Activated naive CD8-positive, alpha-beta T cell (primary cell): ENCODE data around the gene KNG1.

Experiments
- H3K27ac Mint-ChIP-seq: one replicate; pipeline ENCODE4 v1.8.0; 2021; ENCODE audit warnings: mixed read lengths
- H3K27me3 Mint-ChIP-seq: one replicate; pipeline ENCODE4 v1.8.0; 2021; ENCODE audit warnings: mixed read lengths
- H3K36me3 Mint-ChIP-seq: one replicate; pipeline ENCODE4 v1.8.0; 2021; ENCODE audit warnings: mixed read lengths
- H3K4me1 Mint-ChIP-seq: one replicate; pipeline ENCODE4 v1.8.0; 2021; ENCODE audit warnings: low read depth, mixed read lengths
- H3K4me3 Mint-ChIP-seq: one replicate; pipeline ENCODE4 v1.8.0; 2021; ENCODE audit warnings: mild to moderate bottlenecking, mixed read lengths
- H3K9me3 Mint-ChIP-seq: one replicate; pipeline ENCODE4 v1.8.0; 2021; ENCODE audit warnings: low read depth, mixed read lengths

Gene KNG1

DNA sequence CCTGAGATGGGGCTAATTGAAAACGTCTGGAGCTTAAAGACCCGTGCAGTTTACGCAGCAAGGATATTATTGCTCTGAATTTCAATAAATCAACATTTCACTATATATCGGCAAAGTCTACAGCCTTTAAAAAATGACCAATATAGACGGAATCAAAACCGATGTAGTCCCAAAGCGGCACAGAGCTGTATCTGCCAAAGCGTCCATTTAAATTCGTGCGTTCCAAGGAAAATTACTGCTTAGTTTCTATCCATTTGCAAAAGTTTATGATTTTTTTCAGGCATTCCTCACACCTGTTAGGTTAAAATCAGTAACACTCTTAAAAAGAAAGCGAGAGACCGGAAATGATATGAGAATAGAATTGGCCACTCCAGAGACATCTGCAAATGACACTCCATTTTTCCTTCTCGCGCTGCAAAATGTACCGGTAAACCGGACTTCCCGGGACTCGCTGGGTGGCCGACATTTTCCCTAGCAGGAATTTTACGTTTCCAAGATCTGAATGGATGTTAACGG is 65.4 kb downstream of the KNG1 start:
- H3K4me1 Mint-ChIP-seq: peaks cover 22% of the 10 kb centered on the region
- H3K36me3 Mint-ChIP-seq: peaks cover 35% of the 10 kb centered on the region
- H3K27ac Mint-ChIP-seq: peak overlapping the region; percentile 100
- H3K27me3 Mint-ChIP-seq: no peaks in the 10 kb centered on the region
- no peaks in the 10 kb centered on the region for H3K9me3 Mint-ChIP-seq
- H3K4me3 Mint-ChIP-seq: peak overlapping the region; percentile 99

GRCh38 chr3:186783058-186783730 is 66.0 kb downstream of the KNG1 start, which contains the start of gene EIF4A2:
TSS of gene EIF4A2 (plus strand) at chr3:186783577. CDS start at chr3:186783611, 34 bp downstream.
- peaks cover 41% of the 10 kb centered on the region for H3K36me3 Mint-ChIP-seq
- H3K4me3 Mint-ChIP-seq: peak within 1 kb of the TSS; percentile 99
- peaks cover 28% of the 10 kb centered on the region for H3K4me1 Mint-ChIP-seq
- no peaks in the 10 kb centered on the region for H3K9me3 Mint-ChIP-seq
- H3K27me3 Mint-ChIP-seq: no peaks in the 10 kb centered on the region
- peak within 1 kb of the TSS; percentile 100 for H3K27ac Mint-ChIP-seq

DNA sequence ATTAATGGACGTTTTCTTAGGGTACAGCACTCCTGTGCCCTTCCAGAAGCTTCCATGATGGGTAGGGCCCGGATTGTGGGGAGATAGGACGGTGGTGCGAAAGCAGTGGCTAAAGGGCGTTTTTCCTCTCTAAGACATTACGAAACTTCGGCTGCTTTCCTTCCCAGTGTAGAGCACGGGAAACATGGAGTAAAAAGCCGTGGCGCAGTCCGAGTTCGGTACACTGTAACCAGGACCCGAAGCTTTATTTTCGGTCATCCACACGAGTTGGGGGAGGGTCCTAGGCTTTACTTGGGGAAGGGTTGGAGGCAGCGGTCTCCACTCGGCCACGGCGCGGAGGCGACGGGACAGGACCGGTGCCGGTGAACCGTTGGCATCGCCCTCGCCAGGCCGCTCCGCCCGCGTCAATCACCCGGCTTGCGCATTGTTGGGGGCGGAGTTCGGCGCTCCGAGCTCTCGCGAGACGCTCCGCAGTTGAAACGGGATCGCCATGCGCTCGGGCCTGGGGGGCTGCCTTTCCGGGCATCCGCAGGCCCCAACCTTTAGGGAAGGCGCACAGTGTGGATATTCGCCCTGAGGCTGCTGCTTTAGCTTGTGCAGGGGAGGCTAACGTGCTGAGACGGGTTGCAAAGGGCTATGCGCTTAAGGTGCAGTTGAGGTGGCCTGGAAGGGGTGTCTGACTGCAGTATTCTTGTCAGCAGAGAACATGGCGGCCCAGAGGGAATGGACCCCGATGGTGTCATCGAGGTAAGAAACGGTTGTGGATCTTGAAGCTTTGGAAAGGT is 66.8 kb downstream of the KNG1 start:
- Mint-ChIP-seq H3K9me3 (no peaks in the 10 kb centered on the region), H3K36me3 (peaks cover 42% of the 10 kb centered on the region), H3K4me3 (peak overlapping the region; percentile 99), H3K27me3 (no peaks in the 10 kb centered on the region), H3K27ac (peak overlapping the region; percentile 100), H3K4me1 (peaks cover 36% of the 10 kb centered on the region)

- Mint-ChIP-seq H3K4me3 (peak overlapping the region; percentile 99), H3K27me3 (no peaks in the 10 kb centered on the region), H3K4me1 (peaks cover 41% of the 10 kb centered on the region)
Observed at GRCh38 chr3:186784820-186785494, 67.8 kb downstream of the KNG1 start.

DNA sequence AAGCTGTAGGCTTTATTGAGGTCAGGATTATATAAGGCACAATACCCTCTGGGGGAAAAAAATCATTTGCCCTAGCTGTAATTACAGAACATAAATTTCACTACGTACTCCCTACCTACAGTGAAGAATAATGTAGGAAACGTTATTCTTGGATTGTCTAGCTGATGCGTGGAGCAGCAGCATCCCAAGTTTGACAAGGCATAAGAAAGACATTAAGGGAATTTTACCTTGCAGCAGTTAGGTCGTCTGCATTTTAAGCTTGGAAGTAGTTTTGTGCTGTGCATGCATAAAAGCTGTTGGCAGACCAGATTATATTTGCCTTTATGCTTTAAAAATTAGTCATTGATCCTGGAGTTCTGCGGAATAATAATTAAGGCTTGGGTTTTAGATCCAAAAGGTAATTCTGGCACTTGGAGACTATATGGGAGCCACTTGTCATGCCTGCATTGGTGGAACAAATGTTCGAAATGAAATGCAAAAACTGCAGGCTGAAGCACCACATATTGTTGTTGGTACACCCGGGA is 68.4 kb downstream of the KNG1 start:
- Mint-ChIP-seq H3K4me1 (peaks cover 41% of the 10 kb centered on the region), H3K27ac (peak overlapping the region; percentile 100), H3K27me3 (no peaks in the 10 kb centered on the region), H3K4me3 (peak overlapping the region; percentile 99), H3K9me3 (no peaks in the 10 kb centered on the region), H3K36me3 (peaks cover 44% of the 10 kb centered on the region)

More at GRCh38 chr3:186784820-186785494, 67.8 kb downstream of the KNG1 start:
- Mint-ChIP-seq H3K9me3 (no peaks in the 10 kb centered on the region), H3K36me3 (peaks cover 44% of the 10 kb centered on the region), H3K27ac (peak overlapping the region; percentile 100)

GRCh38 chr3:186786922-186787321 is 69.8 kb downstream of the KNG1 start:
- Mint-ChIP-seq H3K27ac (peak overlapping the region; percentile 100), H3K4me3 (peak overlapping the region; percentile 99), H3K27me3 (no peaks in the 10 kb centered on the region), H3K4me1 (peaks cover 40% of the 10 kb centered on the region), H3K36me3 (peaks cover 44% of the 10 kb centered on the region), H3K9me3 (no peaks in the 10 kb centered on the region)

- Mint-ChIP-seq H3K27me3 (no peaks in the 10 kb centered on the region), H3K27ac (peak overlapping the region; percentile 100), H3K4me3 (peak overlapping the region; percentile 99), H3K4me1 (peaks cover 34% of the 10 kb centered on the region), H3K36me3 (peaks cover 44% of the 10 kb centered on the region), H3K9me3 (no peaks in the 10 kb centered on the region)
Observed at GRCh38 chr3:186787642-186788481, 70.7 kb downstream of the KNG1 start.

DNA sequence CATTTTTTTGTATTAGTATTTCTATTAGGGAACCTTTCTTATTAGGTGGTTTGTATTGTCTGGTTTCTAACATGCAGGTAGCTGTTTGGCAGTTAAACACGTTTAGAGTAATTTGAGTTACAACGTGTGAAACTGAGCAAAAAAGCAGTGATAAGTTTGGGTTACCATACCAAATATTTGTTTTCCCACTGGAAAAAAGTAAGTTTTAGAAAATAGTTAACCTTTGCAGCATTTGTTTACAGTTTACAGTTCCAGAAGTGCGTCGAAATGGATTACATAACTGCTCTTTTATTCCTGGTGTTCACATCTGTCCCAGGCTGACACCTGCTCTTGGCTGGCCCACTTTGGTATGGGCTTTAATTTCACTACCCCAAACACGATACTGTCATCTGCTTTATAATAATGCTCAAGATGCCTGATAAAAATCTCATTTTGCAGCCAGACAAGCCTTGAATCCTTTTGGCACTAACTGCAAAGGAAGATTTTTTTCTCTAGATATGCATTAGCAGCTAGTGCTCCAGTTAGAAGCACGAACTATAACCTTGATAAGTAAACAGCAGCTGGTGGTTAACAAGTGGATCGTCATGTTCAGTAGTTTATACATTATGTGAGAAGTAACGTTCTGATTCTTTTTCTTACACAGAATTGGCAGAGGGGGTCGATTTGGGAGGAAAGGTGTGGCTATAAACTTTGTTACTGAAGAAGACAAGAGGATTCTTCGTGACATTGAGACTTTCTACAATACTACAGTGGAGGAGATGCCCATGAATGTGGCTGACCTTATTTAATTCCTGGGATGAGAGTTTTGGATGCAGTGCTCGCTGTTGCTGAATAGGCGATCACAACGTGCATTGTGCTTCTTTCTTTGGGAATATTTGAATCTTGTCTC is 71.6 kb downstream of the KNG1 start:
- Mint-ChIP-seq H3K9me3 (no peaks in the 10 kb centered on the region), H3K4me1 (peaks cover 34% of the 10 kb centered on the region), H3K4me3 (peak overlapping the region; percentile 99), H3K27me3 (no peaks in the 10 kb centered on the region), H3K36me3 (peaks cover 44% of the 10 kb centered on the region), H3K27ac (peak overlapping the region; percentile 100)

GRCh38 chr3:186789554-186790260 is 72.5 kb downstream of the KNG1 start:
- Mint-ChIP-seq H3K9me3 (no peaks in the 10 kb centered on the region), H3K27me3 (no peaks in the 10 kb centered on the region), H3K4me3 (peak overlapping the region; percentile 25), H3K27ac (peak overlapping the region; percentile 100), H3K4me1 (peaks cover 34% of the 10 kb centered on the region), H3K36me3 (peaks cover 37% of the 10 kb centered on the region)

DNA sequence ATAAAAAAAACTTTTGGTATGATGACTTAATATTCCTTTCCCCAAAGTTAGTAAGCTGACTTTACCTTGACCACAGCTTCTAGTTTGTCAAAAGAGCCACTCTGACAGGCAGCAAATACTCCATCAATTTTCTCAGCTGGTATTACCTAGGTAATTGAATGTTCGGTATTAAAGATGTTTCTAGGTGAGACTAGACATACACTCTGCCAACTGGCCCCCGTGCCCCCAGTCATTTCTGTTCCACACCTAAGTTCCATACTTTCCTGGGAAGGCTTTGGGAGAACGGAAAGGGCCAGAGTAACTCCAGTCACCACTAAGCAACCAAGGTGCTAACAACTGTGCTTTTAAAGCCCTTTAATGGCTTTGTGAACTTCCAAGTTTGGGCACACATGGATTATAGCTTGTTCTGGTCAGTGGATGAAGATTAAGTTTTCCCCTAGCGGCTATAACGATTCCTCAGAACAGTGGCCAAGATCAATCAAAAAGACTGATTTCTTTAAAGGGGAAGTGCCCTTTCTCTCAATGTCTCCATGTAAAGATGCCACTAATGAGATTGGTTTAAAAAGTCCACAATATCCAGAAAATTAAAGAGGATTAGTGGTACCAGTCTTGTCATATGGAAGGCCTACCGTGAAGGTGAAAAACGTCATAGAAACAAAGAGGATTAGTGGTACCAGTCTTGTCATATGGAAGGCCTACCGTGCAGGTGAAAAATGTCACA is 73.3 kb downstream of the KNG1 start:
- Mint-ChIP-seq H3K9me3 (no peaks in the 10 kb centered on the region), H3K36me3 (peaks cover 29% of the 10 kb centered on the region), H3K4me1 (peaks cover 32% of the 10 kb centered on the region), H3K4me3 (peak overlapping the region; percentile 31), H3K27ac (peak overlapping the region; percentile 54), H3K27me3 (no peaks in the 10 kb centered on the region)
